Thoracic aorta (tissue), 2 donors: ENCODE measurements around the gene MADD. TPM values are rescaled to one million over a fixed set of nuclear protein-coding genes. Genes with fewer than 3 reads are reported as not detected.

Experiments used
- ATAC-seq: fragments of 150-250 bp; one replicate; pipeline ENCODE4 v1.8.0; 2017; ENCODE audit warnings: low read depth; ENCODE audit not compliant: insufficient number of reproducible peaks, low FRiP score
- DNase-seq: peaks from one replicate; pipeline ENCODE4 v3.0.0-alpha.2; 2020; ENCODE audit warnings: low spot score
- H3K27ac ChIP-seq, 2 donors: fragments of 200-600 bp; sonication (generic); 1 replicate in 1 of 2; 2 replicates in 1 of 2; pipeline ENCODE4 v1.5.1; 2016; ENCODE audit warnings: mild to moderate bottlenecking in 2 of 2, moderate library complexity in 2 of 2
- H3K27me3 ChIP-seq: fragments of 200-600 bp; sonication (generic); replicated peaks from 2 replicates; pipeline ENCODE4 v1.6.0; 2016; ENCODE audit warnings: mild to moderate bottlenecking; ENCODE audit not compliant: insufficient read depth
- H3K36me3 ChIP-seq: fragments of 200-600 bp; sonication (generic); one replicate; pipeline ENCODE4 v1.5.1; 2016
- H3K4me1 ChIP-seq, 2 donors: fragments of 200-600 bp; sonication (generic); 1 replicate in 1 of 2; 2 replicates in 1 of 2; pipeline versions ENCODE4 v1.5.1 to v1.6.0; 2016; ENCODE audit warnings: low read depth in 2 of 2, mild to moderate bottlenecking in 1 of 2; ENCODE audit not compliant: control insufficient read depth in 1 of 2
- H3K4me3 ChIP-seq: fragments of 200-600 bp; sonication (generic); 2 replicates; pipeline ENCODE4 v1.5.1; 2016; ENCODE audit warnings: mild to moderate bottlenecking
- H3K9me3 ChIP-seq: fragments of 200-600 bp; sonication (generic); 2 replicates; pipeline ENCODE4 v1.5.1; 2016
- CTCF ChIP-seq: fragments of 200-600 bp; sonication (generic); IDR thresholded peaks from one replicate; pipeline ENCODE4 v1.5.1; 2019; ENCODE audit warnings: antibody characterized with exemption
- total RNA-seq, 2 donors: library from RNA; depleted of rRNA; stranded (reverse); fragments of >200 nt; gene quantifications; one replicate each; pipeline versions ENCODE4 v1.1.0 to v1.2.3, GENCODE V29; 2016

Gene MADD
- 10 to 100 TPM; 58.9 to 74.3 TPM for total RNA-seq

GRCh38 chr11:47269829-47270305 lies at the start of gene MADD:
TSS of gene MADD (plus strand) at chr11:47270133.
- Histone ChIP-seq H3K9me3 (no peaks in the 10 kb centered on the region), H3K36me3 (peaks cover 6% of the 10 kb centered on the region), H3K4me1 (peaks cover 21 to 38% of the 10 kb centered on the region in 2 donors), H3K27ac (peak within 1 kb of the TSS; percentile 86), H3K4me3 (peak within 1 kb of the TSS; percentile 94), H3K27me3 (no peaks in the 10 kb centered on the region)
- DNase-seq, result peak; percentile 33
- no peak for TF ChIP-seq CTCF
- peak; percentile 66 for ATAC-seq

- Histone ChIP-seq H3K36me3 (peaks cover 26% of the 10 kb centered on the region), H3K9me3 (no peaks in the 10 kb centered on the region), H3K27me3 (no peaks in the 10 kb centered on the region), H3K4me1 (peaks cover 20 to 38% of the 10 kb centered on the region in 2 donors), H3K4me3 (no peak overlapping the region), H3K27ac (no peak overlapping the region)
- DNase-seq, result no peak
- no peak for ATAC-seq
- no peak for TF ChIP-seq CTCF
Observed at GRCh38 chr11:47220401-47220821, 49.5 kb upstream of the MADD start.

- Histone ChIP-seq H3K4me3 (no peak overlapping the region), H3K27ac (no peak overlapping the region), H3K9me3 (no peaks in the 10 kb centered on the region), H3K4me1 (peaks cover 7 to 17% of the 10 kb centered on the region in 2 donors), H3K27me3 (no peaks in the 10 kb centered on the region), H3K36me3 (peaks cover 28% of the 10 kb centered on the region)
- DNase-seq (no peak), ATAC-seq (no peak)
- TF ChIP-seq CTCF, result no peak
Observed at GRCh38 chr11:47222696-47223095, 47.2 kb upstream of the MADD start.

- no peak overlapping the region for H3K4me3 ChIP-seq
- TF ChIP-seq CTCF, result no peak
- no peaks in the 10 kb centered on the region for H3K27me3 ChIP-seq
- ATAC-seq (no peak), DNase-seq (no peak)
- peaks cover 21% of the 10 kb centered on the region for H3K36me3 ChIP-seq
- H3K9me3 ChIP-seq, result no peaks in the 10 kb centered on the region
- peaks cover 0 to 2% of the 10 kb centered on the region in 2 donors for H3K4me1 ChIP-seq
- H3K27ac ChIP-seq, result no peak overlapping the region
Observed at GRCh38 chr11:47225552-47226400, 44.2 kb upstream of the MADD start.

- Histone ChIP-seq H3K4me1 (no peaks in the 10 kb centered on the region), H3K4me3 (no peak overlapping the region), H3K27me3 (no peaks in the 10 kb centered on the region), H3K27ac (no peak overlapping the region), H3K36me3 (peaks cover 22% of the 10 kb centered on the region), H3K9me3 (no peaks in the 10 kb centered on the region)
- DNase-seq, result no peak
- no peak for TF ChIP-seq CTCF
- ATAC-seq, result no peak
Observed at GRCh38 chr11:47229161-47229560, 40.8 kb upstream of the MADD start.
